HEK293T (cell line): ENCODE data around the gene MS4A4E.
A peak's percentile ranks its signal among the peaks of the same experiment; 100 is the strongest.

Source experiments
- CTCF ChIA-PET: fragments of 350-600 bp; formaldehyde crosslinking; extraction: SDS; loops from one replicate; lab custom pipeline; 2021; ENCODE audit warnings: antibody characterized with exemption, inconsistent platforms; lab: Yijun Ruan, JAX
- POLR2A ChIA-PET: fragments of 350-600 bp; formaldehyde crosslinking; extraction: SDS; loops from one replicate; lab custom pipeline; 2020; ENCODE audit warnings: antibody characterized with exemption, inconsistent platforms; lab: Yijun Ruan, JAX
- DNase-seq: peaks from one replicate; pipeline ENCODE4 v3.0.0; 2012; ENCODE audit warnings: mixed read lengths; ENCODE audit errors: extremely low spot score
- ARNT ChIP-seq: fragments of 450-650 bp; IDR thresholded peaks from 2 replicates; pipeline ENCODE4 v1.6.1; 2017; ENCODE audit warnings: mild to moderate bottlenecking
- BHLHE40 ChIP-seq: fragments of 450-650 bp; IDR thresholded peaks from 2 replicates; pipeline ENCODE4 v1.6.1; 2016; ENCODE audit warnings: mild to moderate bottlenecking, moderate library complexity, borderline replicate concordance
- CTBP1 ChIP-seq: fragments of 450-650 bp; IDR thresholded peaks from 2 replicates; pipeline ENCODE4 v1.6.1; 2016; ENCODE audit warnings: borderline replicate concordance
- ELF4 ChIP-seq: fragments of 450-650 bp; IDR thresholded peaks from 2 replicates; pipeline ENCODE4 v1.6.1; 2017; ENCODE audit warnings: antibody characterized with exemption
- FOXA1 ChIP-seq: fragments of 450-650 bp; IDR thresholded peaks from 2 replicates; pipeline ENCODE4 v1.6.1; 2016; ENCODE audit warnings: mild to moderate bottlenecking
- FOXK2 ChIP-seq: fragments of 450-650 bp; IDR thresholded peaks from 2 replicates; pipeline ENCODE4 v1.6.1; 2016; ENCODE audit warnings: mild to moderate bottlenecking
- FOXM1 ChIP-seq: fragments of 450-650 bp; IDR thresholded peaks from 2 replicates; pipeline ENCODE4 v1.6.1; 2017; ENCODE audit warnings: mild to moderate bottlenecking, borderline replicate concordance
- HDGF ChIP-seq: fragments of 450-650 bp; IDR thresholded peaks from 2 replicates; pipeline ENCODE4 v1.6.1; 2017; ENCODE audit warnings: antibody characterized with exemption, borderline replicate concordance
- L3MBTL2 ChIP-seq: fragments of 450-650 bp; conservative IDR thresholded peaks from 2 replicates; pipeline ENCODE4 v1.6.1; 2016; ENCODE audit warnings: mild to moderate bottlenecking
- LEF1 ChIP-seq: fragments of 450-650 bp; IDR thresholded peaks from 2 replicates; pipeline ENCODE4 v1.6.1; 2017; ENCODE audit warnings: mild to moderate bottlenecking, borderline replicate concordance
- NFRKB ChIP-seq: fragments of 450-650 bp; IDR thresholded peaks from 2 replicates; pipeline ENCODE4 v1.6.1; 2016; ENCODE audit warnings: mild to moderate bottlenecking, moderate library complexity
- PKNOX1 ChIP-seq: fragments of 450-650 bp; IDR thresholded peaks from 2 replicates; pipeline ENCODE4 v1.6.1; 2016
- SP1 ChIP-seq: fragments of 450-650 bp; IDR thresholded peaks from 2 replicates; pipeline ENCODE4 v1.6.1; 2017
- SUZ12 ChIP-seq: fragments of 450-650 bp; IDR thresholded peaks from 2 replicates; pipeline ENCODE4 v1.6.1; 2016; ENCODE audit warnings: mild to moderate bottlenecking
- TARDBP ChIP-seq: fragments of 450-650 bp; IDR thresholded peaks from 2 replicates; pipeline ENCODE4 v1.6.1; 2016
- ZNF384 ChIP-seq: fragments of 450-650 bp; IDR thresholded peaks from 2 replicates; pipeline ENCODE4 v1.6.1; 2016

Gene MS4A4E

GRCh38 chr11:60257956-60258722 lies 15.2 kb upstream of the MS4A4E start:
- DNase-seq: no peak
- ChIA-PET CTCF (no interaction called here), POLR2A (no interaction called here)
- TF ChIP-seq FOXA1: no peak
- no peak for TF ChIP-seq L3MBTL2
- no peak for TF ChIP-seq PKNOX1
- no peak for TF ChIP-seq FOXK2
- TF ChIP-seq ELF4: no peak
- no peak for TF ChIP-seq ZNF384
- TF ChIP-seq HDGF: no peak
- TF ChIP-seq ARNT: no peak
- TF ChIP-seq SP1: no peak
- no peak for TF ChIP-seq NFRKB
- TF ChIP-seq BHLHE40: no peak
- TF ChIP-seq CTBP1: no peak
- no peak for TF ChIP-seq TARDBP
- TF ChIP-seq FOXM1: no peak
- TF ChIP-seq LEF1: no peak
- no peak for TF ChIP-seq SUZ12

GRCh38 chr11:60252213-60253108 lies 9.5 kb upstream of the MS4A4E start:
- CTCF ChIA-PET: interaction anchor here (0.7 kb wide), 2 partner anchors 242 to 334 kb away, joined by 3 read pairs; no protein-coding TSS in a partner anchor
- TF ChIP-seq FOXK2 (no peak), TARDBP (no peak), ZNF384 (no peak), BHLHE40 (no peak), LEF1 (no peak), CTBP1 (no peak), SP1 (no peak), HDGF (no peak), FOXA1 (no peak), L3MBTL2 (no peak), FOXM1 (no peak), NFRKB (no peak), PKNOX1 (no peak), ELF4 (no peak)
- POLR2A ChIA-PET: no interaction called here
- DNase-seq: no peak

GRCh38 chr11:60251485-60252212 lies 8.7 kb upstream of the MS4A4E start:
- TF ChIP-seq ELF4 (no peak), ARNT (no peak), SUZ12 (no peak), FOXK2 (no peak), PKNOX1 (no peak), FOXA1 (no peak), NFRKB (no peak), L3MBTL2 (no peak), FOXM1 (no peak), BHLHE40 (no peak), ZNF384 (no peak), CTBP1 (no peak), SP1 (no peak), HDGF (no peak), TARDBP (no peak), LEF1 (no peak)
- peak; percentile 19 for DNase-seq
- ChIA-PET POLR2A (no interaction called here), CTCF (interaction anchor here (0.7 kb wide), 3 partner anchors 14 to 241 kb away, joined by 3 to 4 read pairs (median 3); no protein-coding TSS in a partner anchor)

- CTCF ChIA-PET: no interaction called here
- TF ChIP-seq CTBP1 (no peak), L3MBTL2 (no peak), BHLHE40 (no peak), FOXK2 (no peak)
- no peak for DNase-seq
- POLR2A ChIA-PET: no interaction called here
These were observed 1.2 kb downstream of the MS4A4E start for GRCh38 chr11:60241786-60242185.

GRCh38 chr11:60240662-60241061 lies 2.3 kb downstream of the MS4A4E start:
- POLR2A ChIA-PET: no interaction called here

More at GRCh38 chr11:60240662-60241061, 2.3 kb downstream of the MS4A4E start:
- no peak for DNase-seq
- CTCF ChIA-PET: no interaction called here
- TF ChIP-seq FOXA1 (no peak), CTBP1 (no peak), BHLHE40 (no peak), SP1 (no peak), L3MBTL2 (no peak), LEF1 (no peak), TARDBP (no peak), HDGF (no peak), FOXM1 (no peak), SUZ12 (no peak), ARNT (no peak), ZNF384 (no peak), ELF4 (no peak), NFRKB (no peak), PKNOX1 (no peak), FOXK2 (no peak)
